ENCODE measurements around the gene ADGRD2.

Gene ADGRD2

DNA sequence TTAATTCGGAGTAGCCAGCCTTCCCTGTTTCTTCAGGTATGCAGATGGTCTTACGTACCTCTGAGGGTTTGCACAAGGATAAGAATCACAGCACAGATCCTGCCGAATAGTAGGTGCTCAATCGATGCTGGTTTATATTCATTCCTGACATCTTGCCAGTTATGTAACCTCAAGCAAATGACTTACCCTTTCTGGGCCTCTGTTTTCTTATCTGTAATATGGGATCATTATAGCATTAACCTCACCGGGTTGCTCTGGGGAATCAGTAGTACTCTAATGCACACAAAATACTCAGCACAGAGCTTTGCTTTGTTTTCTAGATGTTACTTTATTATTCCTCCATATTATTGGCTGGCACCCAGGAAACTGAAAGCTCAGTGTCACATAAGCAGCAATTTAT, 64.6 kb downstream of the ADGRD2 start:
- TF ChIP-seq, protein P1, sequence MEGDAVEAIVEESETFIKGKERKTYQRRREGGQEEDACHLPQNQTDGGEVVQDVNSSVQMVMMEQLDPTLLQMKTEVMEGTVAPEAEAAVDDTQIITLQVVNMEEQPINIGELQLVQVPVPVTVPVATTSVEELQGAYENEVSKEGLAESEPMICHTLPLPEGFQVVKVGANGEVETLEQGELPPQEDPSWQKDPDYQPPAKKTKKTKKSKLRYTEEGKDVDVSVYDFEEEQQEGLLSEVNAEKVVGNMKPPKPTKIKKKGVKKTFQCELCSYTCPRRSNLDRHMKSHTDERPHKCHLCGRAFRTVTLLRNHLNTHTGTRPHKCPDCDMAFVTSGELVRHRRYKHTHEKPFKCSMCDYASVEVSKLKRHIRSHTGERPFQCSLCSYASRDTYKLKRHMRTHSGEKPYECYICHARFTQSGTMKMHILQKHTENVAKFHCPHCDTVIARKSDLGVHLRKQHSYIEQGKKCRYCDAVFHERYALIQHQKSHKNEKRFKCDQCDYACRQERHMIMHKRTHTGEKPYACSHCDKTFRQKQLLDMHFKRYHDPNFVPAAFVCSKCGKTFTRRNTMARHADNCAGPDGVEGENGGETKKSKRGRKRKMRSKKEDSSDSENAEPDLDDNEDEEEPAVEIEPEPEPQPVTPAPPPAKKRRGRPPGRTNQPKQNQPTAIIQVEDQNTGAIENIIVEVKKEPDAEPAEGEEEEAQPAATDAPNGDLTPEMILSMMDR (IDR thresholded peaks at IDR 0.05): no peak
- H3K27ac ChIP-seq: no peak overlapping the region
- DNase-seq (ENCODE audit: low spot score): no peak
- no peak overlapping the region for H3K4me3 ChIP-seq

DNA sequence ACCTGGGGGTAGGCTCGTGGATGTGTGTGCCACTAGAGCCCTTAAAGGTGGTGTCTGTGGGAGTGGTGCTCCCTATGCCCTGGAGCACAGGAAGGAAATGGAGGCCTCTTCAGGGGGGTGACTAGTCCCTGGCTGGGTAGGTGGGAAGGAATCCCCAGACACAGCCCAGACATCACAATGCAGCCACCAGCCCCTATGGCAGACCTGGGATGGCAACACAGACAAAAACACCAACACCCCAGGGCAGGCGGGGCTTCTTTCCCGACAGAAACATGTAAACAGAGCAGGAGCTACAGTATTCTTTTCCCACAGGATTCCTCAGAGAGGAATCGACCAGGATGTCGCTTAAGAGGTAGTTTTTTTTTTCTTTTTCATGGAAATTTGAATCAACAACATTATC, 67.3 kb downstream of the ADGRD2 start:
- Histone ChIP-seq H3K4me3 (no peak overlapping the region), H3K27ac (no peak overlapping the region)
- DNase-seq (ENCODE audit: low spot score): no peak
- TF ChIP-seq, protein P1 (IDR thresholded peaks at IDR 0.05): no peak

DNA sequence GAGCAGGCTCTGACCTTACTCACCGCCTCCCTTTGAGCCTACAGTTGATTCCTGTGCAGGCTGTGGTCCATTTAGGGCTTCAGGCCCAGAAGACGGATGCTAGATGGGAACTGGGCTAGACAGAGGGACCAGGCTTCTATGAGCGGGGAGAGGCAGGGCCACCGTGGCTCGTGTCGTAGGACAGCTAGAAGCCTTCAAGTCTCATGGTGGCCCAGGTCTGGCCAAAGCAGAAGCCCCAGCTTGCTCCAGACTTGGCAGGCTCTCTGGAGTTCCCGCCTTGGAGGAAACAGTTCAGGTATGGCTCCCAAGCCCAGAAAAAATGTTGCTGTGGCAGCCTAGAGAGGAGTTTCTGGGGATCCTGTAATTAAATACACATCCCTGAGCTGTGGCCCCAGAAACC, 67.9 kb downstream of the ADGRD2 start:
- H3K27ac ChIP-seq: no peak overlapping the region
- DNase-seq (ENCODE audit: low spot score): no peak
- H3K4me3 ChIP-seq: no peak overlapping the region
- TF ChIP-seq, protein P1 (IDR thresholded peaks at IDR 0.05): no peak

DNA sequence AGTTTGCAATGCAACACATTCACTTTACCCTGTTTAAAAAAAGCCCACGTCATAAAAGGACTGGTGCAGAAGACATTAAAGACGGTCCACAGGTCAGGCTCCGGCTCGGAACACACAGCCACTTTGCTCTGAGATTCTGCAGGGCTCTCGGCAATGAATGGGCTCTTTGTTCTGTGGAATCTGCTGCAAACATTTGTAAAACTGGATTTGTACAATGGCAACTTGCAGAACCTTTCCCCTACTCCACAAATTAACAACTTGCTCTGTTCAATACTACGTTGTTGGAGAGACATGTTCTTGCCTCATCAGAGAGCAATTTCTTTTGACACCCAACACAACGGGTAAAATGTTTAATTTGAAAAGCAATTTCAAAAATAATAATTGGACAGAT, 70.0 kb downstream of the ADGRD2 start:
- no peak overlapping the region for H3K4me3 ChIP-seq
- no peak for DNase-seq (ENCODE audit: low spot score)
- TF ChIP-seq, protein P1 (IDR thresholded peaks at IDR 0.05): no peak
- H3K27ac ChIP-seq: no peak overlapping the region

DNA sequence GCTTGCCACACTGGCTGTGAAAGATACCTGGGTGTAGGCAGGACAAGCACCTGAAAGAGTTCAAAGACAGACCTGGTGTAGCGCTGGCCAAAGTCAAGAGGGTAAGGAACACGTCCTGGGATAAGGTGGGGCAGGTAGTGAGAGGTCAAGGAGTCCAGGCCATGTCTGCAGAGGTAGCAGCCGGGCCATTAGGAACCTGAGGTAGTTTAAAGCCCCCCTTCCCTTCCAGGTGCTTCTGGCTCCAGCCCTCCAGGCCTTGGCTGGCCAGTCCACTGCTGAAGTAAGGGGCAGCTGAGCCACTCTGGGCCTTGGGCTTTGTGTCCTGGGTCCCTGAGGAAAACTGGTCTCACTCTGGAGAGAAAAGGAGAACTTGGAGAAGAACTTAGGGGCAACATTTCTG, 70.9 kb downstream of the ADGRD2 start:
- no peak overlapping the region for H3K27ac ChIP-seq
- no peak overlapping the region for H3K4me3 ChIP-seq
- TF ChIP-seq, protein P1 (IDR thresholded peaks at IDR 0.05): no peak
- no peak for DNase-seq (ENCODE audit: low spot score)

DNA sequence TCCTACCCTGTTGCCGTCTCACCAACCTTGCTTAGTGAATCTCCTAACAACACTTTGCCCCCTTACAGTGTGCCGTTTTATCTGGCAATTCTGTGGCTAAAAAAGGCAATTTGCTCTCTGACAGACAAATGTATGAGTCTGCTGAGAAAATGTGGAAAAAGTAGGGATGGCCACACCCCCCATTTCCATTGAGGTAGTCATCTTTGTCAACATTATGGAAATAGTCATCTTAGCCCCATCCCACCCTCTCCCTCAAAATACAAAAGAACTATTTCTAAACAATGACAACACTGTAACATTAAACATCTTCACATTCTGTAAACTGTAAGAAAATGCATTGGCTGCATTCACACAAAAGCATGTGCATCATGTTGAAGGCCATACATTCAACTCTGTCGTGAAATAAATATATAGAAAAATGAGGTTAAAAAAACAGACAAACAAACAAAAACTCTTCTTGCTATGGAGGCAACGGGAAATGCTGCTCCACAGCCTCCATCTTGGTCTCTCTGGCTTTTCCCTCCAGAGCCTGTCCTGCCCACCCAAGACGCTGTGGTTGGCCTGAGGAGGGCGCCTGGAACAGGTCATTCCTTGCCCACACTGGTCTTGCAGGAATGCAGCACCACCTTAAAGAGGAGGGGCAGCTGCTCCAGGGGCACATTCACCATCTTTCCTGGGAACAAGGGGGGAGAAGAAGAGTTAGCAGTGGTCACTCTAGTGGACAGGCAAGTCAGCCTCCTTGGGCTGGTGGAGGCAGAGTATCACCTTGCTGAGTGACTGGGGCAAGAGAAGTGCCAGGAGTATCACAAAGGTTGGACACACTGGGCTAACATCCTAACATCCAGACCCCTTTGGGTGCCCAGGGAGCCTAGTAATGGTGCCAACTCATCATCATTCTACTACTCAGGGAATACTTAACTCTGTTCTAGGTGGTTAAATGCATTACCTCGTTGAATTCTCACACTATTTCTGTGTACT, 72.2 kb downstream of the ADGRD2 start:
- Histone ChIP-seq H3K27ac (no peak overlapping the region), H3K4me3 (no peak overlapping the region)
- TF ChIP-seq, protein P1 (IDR thresholded peaks at IDR 0.05): no peak
- peak; percentile 55 for DNase-seq (ENCODE audit: low spot score)

DNA sequence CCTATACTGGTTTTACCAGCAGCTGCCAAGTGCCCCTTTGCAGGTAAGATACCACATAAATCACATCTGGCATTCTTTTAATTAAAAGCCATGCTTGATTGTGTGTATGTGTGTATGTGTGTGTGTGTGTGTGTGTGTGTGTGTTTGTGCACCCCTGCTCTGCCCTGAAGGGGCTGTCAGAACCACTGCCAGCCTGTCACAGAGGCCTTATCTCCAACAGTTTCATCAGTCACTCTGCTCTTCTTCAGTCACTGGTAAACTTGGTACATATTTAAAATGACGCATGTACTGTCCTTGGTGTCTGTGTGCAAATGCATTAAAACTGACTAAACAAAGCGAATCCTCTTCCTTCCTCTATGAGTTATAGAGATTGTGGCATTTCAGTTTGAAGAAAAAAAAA, 75.9 kb downstream of the ADGRD2 start:
- H3K27ac ChIP-seq: no peak overlapping the region
- no peak for DNase-seq (ENCODE audit: low spot score)
- TF ChIP-seq, protein P1 (IDR thresholded peaks at IDR 0.05): no peak
- H3K4me3 ChIP-seq: no peak overlapping the region

Data from coronary artery (tissue), 2 donors.